DOHH2 (cell line): ENCODE measurements around the gene RING1.

ENCODE experiments used
- EZH2phosphoT487 ChIP-seq: fragments of 200-600 bp; sonication (generic); IDR thresholded peaks from 2 replicates; pipeline ENCODE4 v1.6.1; 2017; ENCODE audit warnings: borderline replicate concordance, mild to moderate bottlenecking, antibody characterized with exemption, low read length, moderate library complexity, mixed read lengths
- TF ChIP-seq, protein P1 (sequence below): fragments of 200-600 bp; sonication (generic); IDR thresholded peaks from one replicate; pipeline ENCODE4 v1.5.1; 2014; ENCODE audit warnings: antibody characterized with exemption, mild to moderate bottlenecking, low read depth, low read length; ENCODE audit not compliant: poor library complexity, severe bottlenecking

- TF ChIP-seq, protein P1, sequence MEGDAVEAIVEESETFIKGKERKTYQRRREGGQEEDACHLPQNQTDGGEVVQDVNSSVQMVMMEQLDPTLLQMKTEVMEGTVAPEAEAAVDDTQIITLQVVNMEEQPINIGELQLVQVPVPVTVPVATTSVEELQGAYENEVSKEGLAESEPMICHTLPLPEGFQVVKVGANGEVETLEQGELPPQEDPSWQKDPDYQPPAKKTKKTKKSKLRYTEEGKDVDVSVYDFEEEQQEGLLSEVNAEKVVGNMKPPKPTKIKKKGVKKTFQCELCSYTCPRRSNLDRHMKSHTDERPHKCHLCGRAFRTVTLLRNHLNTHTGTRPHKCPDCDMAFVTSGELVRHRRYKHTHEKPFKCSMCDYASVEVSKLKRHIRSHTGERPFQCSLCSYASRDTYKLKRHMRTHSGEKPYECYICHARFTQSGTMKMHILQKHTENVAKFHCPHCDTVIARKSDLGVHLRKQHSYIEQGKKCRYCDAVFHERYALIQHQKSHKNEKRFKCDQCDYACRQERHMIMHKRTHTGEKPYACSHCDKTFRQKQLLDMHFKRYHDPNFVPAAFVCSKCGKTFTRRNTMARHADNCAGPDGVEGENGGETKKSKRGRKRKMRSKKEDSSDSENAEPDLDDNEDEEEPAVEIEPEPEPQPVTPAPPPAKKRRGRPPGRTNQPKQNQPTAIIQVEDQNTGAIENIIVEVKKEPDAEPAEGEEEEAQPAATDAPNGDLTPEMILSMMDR: no peak
- TF ChIP-seq EZH2phosphoT487: no peak
Measured at GRCh38 chr6:33217246-33217645, 8.9 kb downstream of the RING1 start.
